CD4-positive, alpha-beta T cell treated with Interleukin-6 at 100 ng/mL for 8 hours (primary cell): ENCODE results near the gene GADL1.

Experiments used
- DNase-seq: peaks from one replicate; pipeline ENCODE4 v3.0.0-alpha.2; 2020; ENCODE audit warnings: mixed read lengths, low spot score

The GADL1 gene

GRCh38 chr3:30756218-30756617 lies 138.2 kb downstream of the GADL1 start:
- no peak for DNase-seq

- no peak for DNase-seq
Measured at GRCh38 chr3:30754426-30754825, 140.0 kb downstream of the GADL1 start.

- no peak for DNase-seq
Measured at GRCh38 chr3:30753766-30754165, 140.7 kb downstream of the GADL1 start.

GRCh38 chr3:30752970-30753369 lies 141.5 kb downstream of the GADL1 start:
- no peak for DNase-seq

- no peak for DNase-seq
Measured at GRCh38 chr3:30752491-30752890, 142.0 kb downstream of the GADL1 start.

- DNase-seq: peak; percentile 36
Measured at GRCh38 chr3:30751610-30752299, 142.7 kb downstream of the GADL1 start.

- no peak for DNase-seq
Measured at GRCh38 chr3:30750967-30751366, 143.5 kb downstream of the GADL1 start.

- DNase-seq: no peak
Measured at GRCh38 chr3:30749230-30749629, 145.2 kb downstream of the GADL1 start.

GRCh38 chr3:30747771-30748281 lies 146.6 kb downstream of the GADL1 start:
- no peak for DNase-seq

- no peak for DNase-seq
Measured at GRCh38 chr3:30743641-30744317, 150.7 kb downstream of the GADL1 start.

- DNase-seq: no peak
Measured at GRCh38 chr3:30742796-30743619, 151.5 kb downstream of the GADL1 start.

- no peak for DNase-seq
Measured at GRCh38 chr3:30741889-30742288, 152.6 kb downstream of the GADL1 start.

- DNase-seq: no peak
Measured at GRCh38 chr3:30738605-30739004, 155.9 kb downstream of the GADL1 start.

- no peak for DNase-seq
Measured at GRCh38 chr3:30737743-30738499, 156.5 kb downstream of the GADL1 start.

- no peak for DNase-seq
Measured at GRCh38 chr3:30733696-30734095, 160.8 kb downstream of the GADL1 start.

- no peak for DNase-seq
Measured at GRCh38 chr3:30733209-30733608, 161.3 kb downstream of the GADL1 start.

- no peak for DNase-seq
Measured at GRCh38 chr3:30730967-30731366, 163.5 kb downstream of the GADL1 start.

GRCh38 chr3:30729936-30730335 lies 164.5 kb downstream of the GADL1 start:
- DNase-seq: no peak

GRCh38 chr3:30729512-30729911 lies 164.9 kb downstream of the GADL1 start:
- DNase-seq: no peak

- DNase-seq: no peak
Measured at GRCh38 chr3:30728143-30728542, 166.3 kb downstream of the GADL1 start.

GRCh38 chr3:30724863-30725262 lies 169.6 kb downstream of the GADL1 start:
- DNase-seq: no peak

- DNase-seq: no peak
Measured at GRCh38 chr3:30723211-30723610, 171.2 kb downstream of the GADL1 start.
